HCT116 (cell line): Measurements from ENCODE around the gene HCFC1.

Experiments
- CBX3 ChIP-seq: IDR thresholded peaks from 2 replicates; pipeline ENCODE4 v1.6.1; 2012; ENCODE audit warnings: low read depth
- CEBPB ChIP-seq: IDR thresholded peaks from 2 replicates; pipeline ENCODE4 v1.6.1; 2012; ENCODE audit warnings: low read depth
- CTCF ChIP-seq, 3 experiments: fragments of 200-600 bp in 1 of 3; sonication (generic) in 1 of 3; IDR thresholded peaks in 2 of 3; conservative IDR thresholded peaks in 1 of 3; 2 replicates each; pipeline ENCODE4 v1.5.1; 2012 to 2017; ENCODE audit warnings: low read depth in 2 of 3, low read length in 2 of 3, antibody characterized with exemption in 1 of 3, borderline replicate concordance in 1 of 3, control low read depth in 1 of 3, mild to moderate bottlenecking in 1 of 3, mixed read lengths in 1 of 3, mixed run types in 1 of 3, moderate library complexity in 1 of 3; ENCODE audit not compliant: insufficient read depth in 1 of 3
- ELF1 ChIP-seq: IDR thresholded peaks from 2 replicates; pipeline ENCODE4 v1.6.1; 2012; ENCODE audit warnings: low read depth, borderline replicate concordance
- EZH2phosphoT487 ChIP-seq: fragments of 200-600 bp; IDR thresholded peaks from 2 replicates; pipeline ENCODE4 v1.6.1; 2018; ENCODE audit warnings: antibody characterized with exemption, borderline replicate concordance
- MAX ChIP-seq: IDR thresholded peaks from 2 replicates; pipeline ENCODE4 v1.6.1; 2012
- POLR2AphosphoS5 ChIP-seq: IDR thresholded peaks from 2 replicates; pipeline ENCODE4 v1.6.1; 2011; ENCODE audit warnings: mild to moderate bottlenecking, low read depth, low read length, moderate library complexity
- RAD21 ChIP-seq: IDR thresholded peaks from 2 replicates; pipeline ENCODE4 v1.6.1; 2012; ENCODE audit warnings: low read depth, mild to moderate bottlenecking
- SIN3A ChIP-seq: IDR thresholded peaks from 2 replicates; pipeline ENCODE4 v1.6.1; 2012; ENCODE audit warnings: low read depth
- TCF7L2 ChIP-seq: IDR thresholded peaks from 2 replicates; pipeline ENCODE4 v1.7.0; 2011; ENCODE audit warnings: borderline replicate concordance, inconsistent platforms; ENCODE audit not compliant: insufficient read depth, insufficient read length; ENCODE audit errors: extremely low read depth
- YY1 ChIP-seq: IDR thresholded peaks from 2 replicates; pipeline ENCODE4 v1.6.1; 2011; ENCODE audit warnings: low read length, low read depth, moderate library complexity, mild to moderate bottlenecking; ENCODE audit not compliant: insufficient replicate concordance; ENCODE audit errors: extremely low read depth

GRCh38 chrX:153955228-153955732, 16.3 kb downstream of the HCFC1 start:
- TF ChIP-seq CTCF (IDR thresholded peaks at IDR 0.05 in 2 of 3, conservative IDR thresholded peaks at IDR 0.05 in 1 of 3; ENCODE audit: borderline replicate concordance in 1 of 3, insufficient read depth in 1 of 3, low read depth in 2 of 3, low read length in 2 of 3) (no peak), RAD21 (no peak), CBX3 (no peak), MAX (no peak), TCF7L2 (no peak), YY1 (no peak), EZH2phosphoT487 (no peak), POLR2AphosphoS5 (no peak), CEBPB (no peak), ELF1 (no peak), SIN3A (no peak)
